Spleen (tissue), 7 donors: ENCODE measurements around the gene GREB1L.

Experiments used
- CTCF ChIP-seq, 11 experiments: fragments of 200-600 bp in 7 of 11; fragments of 450-650 bp in 4 of 11; sonication (generic) in 4 of 11; IDR thresholded peaks in 8 of 11; conservative IDR thresholded peaks in 3 of 11; 1 replicate in 7 of 11; 2 replicates in 4 of 11; pipeline versions ENCODE4 v1.4.0 to v1.8.0; 2016 to 2021; ENCODE audit warnings: antibody characterized with exemption in 11 of 11, inconsistent platforms in 4 of 11, mild to moderate bottlenecking in 1 of 11
- POLR2A ChIP-seq, 3 donors: fragments of 450-650 bp; IDR thresholded peaks; one replicate each; pipeline ENCODE4 v1.5.1; 2017; ENCODE audit warnings: antibody characterized with exemption in 3 of 3, mild to moderate bottlenecking in 1 of 3
- POLR2AphosphoS5 ChIP-seq, 3 donors: sonication (generic); formaldehyde crosslinking; IDR thresholded peaks; one replicate each; pipeline ENCODE4 v1.5.1; 2017; ENCODE audit warnings: antibody characterized with exemption in 3 of 3
- donor health status: DM: no; HTN: no; CAD: no; lungs with moderate emphysema.
- donor health status: DM: no; HTN: no; CAD: no.
- donor health status: DM: no; HTN: no; CAD: no.

DNA sequence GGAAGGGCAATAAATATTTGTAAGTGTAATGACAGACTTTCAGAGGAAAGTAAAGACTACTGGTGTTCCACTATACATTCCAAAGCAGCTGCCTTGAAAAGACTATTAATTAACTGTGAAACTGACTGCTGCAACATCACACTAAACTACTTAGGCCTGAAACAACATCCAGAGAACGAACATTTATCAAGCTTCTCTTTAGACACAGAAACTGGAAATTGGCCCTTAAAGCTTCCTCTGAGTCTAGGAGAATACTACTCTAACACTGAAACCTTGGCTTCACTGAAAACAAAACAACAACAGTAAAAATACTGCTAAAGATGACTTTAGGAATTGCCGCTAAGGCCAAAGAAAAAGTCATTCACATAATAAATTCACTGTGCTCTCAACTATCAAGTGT, 283.9 kb downstream of the GREB1L start:
- no peak for TF ChIP-seq CTCF (IDR thresholded peaks at IDR 0.05 in 8 of 11, conservative IDR thresholded peaks at IDR 0.05 in 3 of 11)
- no peak for TF ChIP-seq POLR2A (IDR thresholded peaks at IDR 0.05)
- TF ChIP-seq POLR2AphosphoS5 (IDR thresholded peaks at IDR 0.05): no peak
